ENCODE measurements around the gene HYAL3. TPM values are rescaled to one million over a fixed set of nuclear protein-coding genes. Genes with fewer than 3 reads are reported as not detected.

HYAL3 gene
- total and polyA plus RNA-seq, 2 experiments from 2014 or later, result 2.4 to 7.1 TPM

DNA sequence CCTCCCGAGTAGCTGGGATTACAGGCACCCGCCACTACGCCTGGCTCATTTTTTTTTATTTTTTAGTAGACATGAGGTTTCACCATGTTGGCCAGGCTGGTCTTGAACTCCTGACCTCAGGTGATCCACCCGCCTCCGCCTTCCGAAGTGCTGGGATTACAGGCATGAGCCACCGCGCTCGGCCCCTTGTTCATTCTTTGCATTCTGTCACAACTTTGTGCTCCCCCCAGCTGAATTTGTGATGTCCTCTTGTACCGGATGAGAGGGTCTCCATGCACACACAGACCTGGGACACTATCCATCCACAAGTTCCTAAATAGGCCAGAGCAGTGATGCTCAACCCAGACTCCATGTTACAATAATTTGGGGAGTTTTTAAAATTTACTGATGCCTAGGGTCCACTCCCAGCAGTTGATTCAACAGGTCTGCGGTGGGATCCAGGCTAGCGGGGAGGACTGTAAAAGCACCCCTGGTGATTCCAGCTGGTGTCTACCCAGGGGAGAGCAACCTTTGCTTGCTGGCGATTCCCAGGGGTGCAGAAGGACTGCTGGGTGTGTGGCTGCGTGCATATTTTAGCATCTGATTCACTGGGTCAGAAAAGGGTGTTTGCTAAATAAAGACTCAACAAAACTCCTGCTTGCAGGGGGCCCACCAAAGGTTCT lies 40.4 kb upstream of the HYAL3 start (continued):
- TF ChIP-seq ZNF462 (CRISPR knock-in tag; IDR thresholded peaks at IDR 0.05) (no peak), JUNB (IDR thresholded peaks at IDR 0.05; ENCODE audit: unreplicated experiment) (no peak), EZH2phosphoT487 (IDR thresholded peaks at IDR 0.05; ENCODE audit: unreplicated experiment) (no peak)

DNA sequence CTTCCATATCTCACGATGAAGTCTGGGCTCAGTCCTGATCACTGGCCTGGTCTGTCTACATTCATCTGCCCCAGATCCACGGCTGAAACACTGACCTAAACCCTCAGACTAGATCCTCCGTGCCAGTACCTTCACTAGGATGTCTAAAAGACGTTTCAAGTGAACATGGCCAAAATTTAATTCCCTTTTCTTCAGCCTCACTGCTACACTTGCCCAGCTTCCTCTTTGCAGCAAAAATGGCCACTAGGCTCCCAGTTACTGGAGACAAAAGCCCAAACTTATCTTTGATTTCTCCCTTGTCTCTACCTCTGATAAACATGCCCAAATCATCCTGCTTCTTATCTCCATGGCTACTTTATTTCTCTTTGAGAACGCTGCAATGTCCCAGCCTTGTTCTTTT lies 39.8 kb upstream of the HYAL3 start:
- Histone ChIP-seq H3K36me3 (ENCODE audit: insufficient read depth) (no peaks in the 10 kb centered on the region), H3K27ac (ENCODE audit: low read depth) (no peak overlapping the region), H3K4me2 (no peak overlapping the region), H4K20me1 (replicated peaks; ENCODE audit: insufficient read depth) (peaks cover 12% of the 10 kb centered on the region), H3K4me3 (no peak overlapping the region), H3K9me2 (ENCODE audit: insufficient read depth) (no peaks in the 10 kb centered on the region), H3K79me2 (replicated peaks; ENCODE audit: insufficient read depth) (peaks cover 28% of the 10 kb centered on the region), H3F3A (replicated peaks; ENCODE audit: low read depth) (peaks cover 38% of the 10 kb centered on the region), H2AFZ (no peak overlapping the region), H3K27me3 (ENCODE audit: insufficient read depth) (peaks cover 51% of the 10 kb centered on the region), H3K4me1 (ENCODE audit: insufficient read depth) (peaks cover 24% of the 10 kb centered on the region)
- H3K27ac Mint-ChIP-seq, result no peak overlapping the region
- DNase-seq (ENCODE audit: low spot score) (no peak), ATAC-seq (no peak)
- H3K36me3 Mint-ChIP-seq (ENCODE audit: low read depth), result no peaks in the 10 kb centered on the region; the same call in 2 of the 3 replicates
- peak overlapping the region; percentile 90 for H3K4me3 Mint-ChIP-seq
- H3K9me3 Mint-ChIP-seq, result peaks cover 3% of the 10 kb centered on the region; the same call in 1 of the 3 replicates
- H3K27me3 Mint-ChIP-seq (ENCODE audit: insufficient read depth, low read depth, poor library complexity), result peaks cover 61% of the 10 kb centered on the region
- peaks cover 32% of the 10 kb centered on the region for H3K4me1 Mint-ChIP-seq
- no peak for TF ChIP-seq EZH2 (IDR thresholded peaks at IDR 0.05; ENCODE audit: low read depth, unreplicated experiment)
- TF ChIP-seq CREB1 (CRISPR knock-in tag; IDR thresholded peaks at IDR 0.05; ENCODE audit: low read depth), result no peak
- no peak for TF ChIP-seq REST (IDR thresholded peaks at IDR 0.05; ENCODE audit: unreplicated experiment)
- TF ChIP-seq STAT1 (IDR thresholded peaks at IDR 0.05; ENCODE audit: unreplicated experiment), result no peak
- TF ChIP-seq EZH2phosphoT487 (IDR thresholded peaks at IDR 0.05; ENCODE audit: unreplicated experiment), result no peak
- no peak for TF ChIP-seq CTCF (conservative IDR thresholded peaks at IDR 0.05; ENCODE audit: low read depth in 2 of 2)
- no peak for TF ChIP-seq POLR2AphosphoS5 (IDR thresholded peaks at IDR 0.05; ENCODE audit: low read depth)
- TF ChIP-seq NANOG (IDR thresholded peaks at IDR 0.05; ENCODE audit: borderline replicate concordance), result no peak
- TF ChIP-seq, protein P1, sequence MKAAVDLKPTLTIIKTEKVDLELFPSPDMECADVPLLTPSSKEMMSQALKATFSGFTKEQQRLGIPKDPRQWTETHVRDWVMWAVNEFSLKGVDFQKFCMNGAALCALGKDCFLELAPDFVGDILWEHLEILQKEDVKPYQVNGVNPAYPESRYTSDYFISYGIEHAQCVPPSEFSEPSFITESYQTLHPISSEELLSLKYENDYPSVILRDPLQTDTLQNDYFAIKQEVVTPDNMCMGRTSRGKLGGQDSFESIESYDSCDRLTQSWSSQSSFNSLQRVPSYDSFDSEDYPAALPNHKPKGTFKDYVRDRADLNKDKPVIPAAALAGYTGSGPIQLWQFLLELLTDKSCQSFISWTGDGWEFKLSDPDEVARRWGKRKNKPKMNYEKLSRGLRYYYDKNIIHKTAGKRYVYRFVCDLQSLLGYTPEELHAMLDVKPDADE (IDR thresholded peaks at IDR 0.05), result no peak
- TF ChIP-seq ZNF331 (CRISPR knock-in tag; IDR thresholded peaks at IDR 0.05; ENCODE audit: low read depth), result no peak

All from GM23338 (cell line).